Measurements from ENCODE around the gene IHH. TPM values are rescaled to one million over a fixed set of nuclear protein-coding genes. Genes with fewer than 3 reads are reported as not detected.

The IHH gene
- total and polyA plus RNA-seq, 2 donors (not counting 3 experiments of a cell fraction or from before 2014, with no cell fraction given) = 0.03 TPM; not detected in 1

DNA sequence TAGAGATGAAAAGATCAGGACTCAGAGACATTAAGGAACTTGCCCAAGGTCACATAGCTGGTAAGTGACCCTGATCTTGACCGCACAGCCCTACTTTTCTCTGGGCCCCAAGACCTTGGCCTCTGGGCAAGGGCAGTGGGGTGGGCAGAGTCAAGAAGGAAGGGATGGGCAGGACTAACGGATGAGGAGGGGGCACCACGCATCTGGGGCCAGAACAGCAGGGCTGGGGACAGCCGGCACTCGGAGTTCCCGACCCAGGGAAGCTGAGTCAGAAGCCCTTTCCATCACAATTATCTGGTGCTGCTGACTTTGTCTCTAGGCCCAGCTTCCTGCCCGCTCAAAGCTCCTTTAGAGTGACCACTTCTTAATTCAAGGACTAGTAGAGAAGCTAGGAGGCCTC, 33.8 kb downstream of the IHH start:
- Histone ChIP-seq H3K9me1 (replicated peaks; ENCODE audit: control insufficient read depth, extremely low read depth, insufficient read depth, low read length) (no peaks in the 10 kb centered on the region), H4K20me1 (replicated peaks; ENCODE audit: control insufficient read depth, extremely low read depth, insufficient read depth, low read length) (no peaks in the 10 kb centered on the region), H3K9me3 (replicated peaks; ENCODE audit: control insufficient read depth, insufficient read depth, low read length) (no peaks in the 10 kb centered on the region), H3K27ac (ENCODE audit: insufficient read depth, low read depth, low read length) (no peak overlapping the region), H3K27me3 (ENCODE audit: control insufficient read depth in 2 of 2, insufficient read depth in 2 of 2, low read length in 2 of 2) (peaks cover 0 to 4% of the 10 kb centered on the region in 2 experiments), H3K36me3 (ENCODE audit: control insufficient read depth in 2 of 2, extremely low read depth in 1 of 2, insufficient read depth in 2 of 2, low read length in 2 of 2) (no peaks in the 10 kb centered on the region), H3K79me2 (ENCODE audit: control insufficient read depth, insufficient read depth, low read length) (no peaks in the 10 kb centered on the region), H3K9ac (replicated peaks; ENCODE audit: extremely low read depth, insufficient read depth, low read length) (no peak overlapping the region), H3K4me2 (ENCODE audit: insufficient read depth, low read length) (no peak overlapping the region), H2AFZ (ENCODE audit: low read depth, low read length) (no peak overlapping the region), H3K4me1 (ENCODE audit: control insufficient read depth, extremely low read depth, insufficient read depth, low read length) (no peaks in the 10 kb centered on the region), H3K4me3 (replicated peaks in 1 of 3; ENCODE audit: insufficient read depth in 1 of 3, low read depth in 1 of 3, low read length in 3 of 3) (no peak overlapping the region)
- CTCF ChIA-PET = interaction anchor here (1.0 to 9.9 kb wide), 6 partner anchors 9 to 129 kb away, joined by 3 to 418 read pairs (median 12); partner anchors contain the start of gene NHEJ1
- intact Hi-C loops (cut with micrococcal nuclease) = no loop called here
- DNase-seq (ENCODE audit: low read depth, low spot score) (no peak), FAIRE-seq (no peak)
- no peak for TF ChIP-seq EZH2 (IDR thresholded peaks at IDR 0.05; ENCODE audit: borderline replicate concordance, low read depth, low read length, severe bottlenecking)
- no peak for TF ChIP-seq GATA2 (IDR thresholded peaks at IDR 0.05; ENCODE audit: insufficient read depth, insufficient read length, low read depth, low read length)
- TF ChIP-seq, protein P1, sequence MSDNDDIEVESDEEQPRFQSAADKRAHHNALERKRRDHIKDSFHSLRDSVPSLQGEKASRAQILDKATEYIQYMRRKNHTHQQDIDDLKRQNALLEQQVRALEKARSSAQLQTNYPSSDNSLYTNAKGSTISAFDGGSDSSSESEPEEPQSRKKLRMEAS (IDR thresholded peaks at IDR 0.05; ENCODE audit: insufficient read depth, insufficient read length) = no peak
- TF ChIP-seq POLR2A (IDR thresholded peaks at IDR 0.05; ENCODE audit: low read depth, low read length) = no peak
- TF ChIP-seq, protein P2, sequence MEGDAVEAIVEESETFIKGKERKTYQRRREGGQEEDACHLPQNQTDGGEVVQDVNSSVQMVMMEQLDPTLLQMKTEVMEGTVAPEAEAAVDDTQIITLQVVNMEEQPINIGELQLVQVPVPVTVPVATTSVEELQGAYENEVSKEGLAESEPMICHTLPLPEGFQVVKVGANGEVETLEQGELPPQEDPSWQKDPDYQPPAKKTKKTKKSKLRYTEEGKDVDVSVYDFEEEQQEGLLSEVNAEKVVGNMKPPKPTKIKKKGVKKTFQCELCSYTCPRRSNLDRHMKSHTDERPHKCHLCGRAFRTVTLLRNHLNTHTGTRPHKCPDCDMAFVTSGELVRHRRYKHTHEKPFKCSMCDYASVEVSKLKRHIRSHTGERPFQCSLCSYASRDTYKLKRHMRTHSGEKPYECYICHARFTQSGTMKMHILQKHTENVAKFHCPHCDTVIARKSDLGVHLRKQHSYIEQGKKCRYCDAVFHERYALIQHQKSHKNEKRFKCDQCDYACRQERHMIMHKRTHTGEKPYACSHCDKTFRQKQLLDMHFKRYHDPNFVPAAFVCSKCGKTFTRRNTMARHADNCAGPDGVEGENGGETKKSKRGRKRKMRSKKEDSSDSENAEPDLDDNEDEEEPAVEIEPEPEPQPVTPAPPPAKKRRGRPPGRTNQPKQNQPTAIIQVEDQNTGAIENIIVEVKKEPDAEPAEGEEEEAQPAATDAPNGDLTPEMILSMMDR (IDR thresholded peaks at IDR 0.05; ENCODE audit: extremely low read depth in 1 of 2, insufficient read depth in 1 of 2, low read depth in 1 of 2, low read length in 2 of 2) = no peak
- no peak for TF ChIP-seq MYC (IDR thresholded peaks at IDR 0.05; ENCODE audit: low read depth, low read length)
- TF ChIP-seq JUN (IDR thresholded peaks at IDR 0.05; ENCODE audit: borderline replicate concordance, insufficient read depth, insufficient read length, low read depth) = no peak
- no peak for TF ChIP-seq POLR2AphosphoS5 (IDR thresholded peaks at IDR 0.05; ENCODE audit: insufficient read depth, low read depth, low read length)
- no peak for TF ChIP-seq FOS (IDR thresholded peaks at IDR 0.05; ENCODE audit: borderline replicate concordance, insufficient read depth, low read length)
- dilution Hi-C loops (cut with MboI; ENCODE audit: extremely low pct_ligation_motif_present, low sequenced_read_pairs) = no loop called here
- no TSS peak for BruUV-seq (replicated peaks)
- POLR2A ChIA-PET = no interaction called here

Data from endothelial cell of umbilical vein (primary cell).